Osteocyte (in vitro differentiated cells): ENCODE measurements around the gene CAMK2B. TPM values are rescaled to one million over a fixed set of nuclear protein-coding genes. Genes with fewer than 3 reads are reported as not detected.

ENCODE experiments used
- DNase-seq: peaks from one replicate; pipeline ENCODE4 v3.0.0; 2021; ENCODE audit warnings: mixed read lengths; ENCODE audit not compliant: unreplicated experiment; ENCODE audit errors: extremely low spot score
- H3K27ac Mint-ChIP-seq: one replicate; pipeline ENCODE4 v1.8.0; 2021; ENCODE audit warnings: mild to moderate bottlenecking, mixed read lengths; ENCODE audit not compliant: unreplicated experiment
- H3K27me3 Mint-ChIP-seq: one replicate; pipeline ENCODE4 v1.8.0; 2021; ENCODE audit warnings: mixed read lengths; ENCODE audit not compliant: unreplicated experiment
- H3K36me3 Mint-ChIP-seq: one replicate; pipeline ENCODE4 v1.8.0; 2021; ENCODE audit warnings: mixed read lengths; ENCODE audit not compliant: unreplicated experiment
- H3K4me1 Mint-ChIP-seq: one replicate; pipeline ENCODE4 v1.8.0; 2021; ENCODE audit warnings: mixed read lengths; ENCODE audit not compliant: unreplicated experiment
- H3K4me3 Mint-ChIP-seq: one replicate; pipeline ENCODE4 v1.8.0; 2021; ENCODE audit warnings: mild to moderate bottlenecking, moderate library complexity, mixed read lengths; ENCODE audit not compliant: unreplicated experiment
- H3K9me3 Mint-ChIP-seq: one replicate; pipeline ENCODE4 v1.8.0; 2021; ENCODE audit warnings: mixed read lengths; ENCODE audit not compliant: unreplicated experiment
- total RNA-seq: library from RNA; stranded (reverse); gene quantifications from 2 replicates; pipeline ENCODE4 v1.2.1, GENCODE V29; 2021
- TF ChIP-seq, protein P1 (sequence below): fragments of 200-600 bp; sonication (generic); IDR thresholded peaks from 2 replicates; pipeline ENCODE4 v1.5.0; 2021; ENCODE audit warnings: antibody characterized with exemption, mild to moderate bottlenecking, moderate library complexity

The CAMK2B gene
- total RNA-seq, 1 donor from 2014 or later = not detected

DNA sequence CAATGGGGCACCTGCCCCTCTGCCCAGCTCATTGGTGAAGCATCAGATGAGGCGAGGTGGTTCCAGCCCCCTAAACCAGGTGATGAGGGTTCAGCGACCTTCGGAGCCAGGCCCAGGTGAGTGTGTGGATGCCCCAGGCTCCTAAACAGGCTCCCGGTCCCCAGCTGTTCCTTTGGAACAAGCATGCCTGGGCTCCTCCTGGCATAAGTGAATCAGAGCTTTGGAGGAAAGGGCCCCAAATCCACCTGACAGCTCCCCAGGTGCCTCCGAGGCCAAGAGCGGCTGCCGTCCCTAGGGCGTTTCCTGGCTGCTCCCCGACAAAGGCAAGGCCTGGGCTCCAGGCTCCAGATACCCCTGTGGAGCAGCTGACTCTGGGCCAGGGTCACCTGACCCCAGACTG, 63.4 kb downstream of the CAMK2B start:
- H3K4me3 Mint-ChIP-seq = no peak overlapping the region
- H3K9me3 Mint-ChIP-seq = no peaks in the 10 kb centered on the region
- H3K4me1 Mint-ChIP-seq = peaks cover 11% of the 10 kb centered on the region
- no peak for DNase-seq
- H3K27ac Mint-ChIP-seq = no peak overlapping the region
- H3K27me3 Mint-ChIP-seq = peaks cover 19% of the 10 kb centered on the region
- H3K36me3 Mint-ChIP-seq = no peaks in the 10 kb centered on the region
- TF ChIP-seq, protein P1, sequence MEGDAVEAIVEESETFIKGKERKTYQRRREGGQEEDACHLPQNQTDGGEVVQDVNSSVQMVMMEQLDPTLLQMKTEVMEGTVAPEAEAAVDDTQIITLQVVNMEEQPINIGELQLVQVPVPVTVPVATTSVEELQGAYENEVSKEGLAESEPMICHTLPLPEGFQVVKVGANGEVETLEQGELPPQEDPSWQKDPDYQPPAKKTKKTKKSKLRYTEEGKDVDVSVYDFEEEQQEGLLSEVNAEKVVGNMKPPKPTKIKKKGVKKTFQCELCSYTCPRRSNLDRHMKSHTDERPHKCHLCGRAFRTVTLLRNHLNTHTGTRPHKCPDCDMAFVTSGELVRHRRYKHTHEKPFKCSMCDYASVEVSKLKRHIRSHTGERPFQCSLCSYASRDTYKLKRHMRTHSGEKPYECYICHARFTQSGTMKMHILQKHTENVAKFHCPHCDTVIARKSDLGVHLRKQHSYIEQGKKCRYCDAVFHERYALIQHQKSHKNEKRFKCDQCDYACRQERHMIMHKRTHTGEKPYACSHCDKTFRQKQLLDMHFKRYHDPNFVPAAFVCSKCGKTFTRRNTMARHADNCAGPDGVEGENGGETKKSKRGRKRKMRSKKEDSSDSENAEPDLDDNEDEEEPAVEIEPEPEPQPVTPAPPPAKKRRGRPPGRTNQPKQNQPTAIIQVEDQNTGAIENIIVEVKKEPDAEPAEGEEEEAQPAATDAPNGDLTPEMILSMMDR = no peak

DNA sequence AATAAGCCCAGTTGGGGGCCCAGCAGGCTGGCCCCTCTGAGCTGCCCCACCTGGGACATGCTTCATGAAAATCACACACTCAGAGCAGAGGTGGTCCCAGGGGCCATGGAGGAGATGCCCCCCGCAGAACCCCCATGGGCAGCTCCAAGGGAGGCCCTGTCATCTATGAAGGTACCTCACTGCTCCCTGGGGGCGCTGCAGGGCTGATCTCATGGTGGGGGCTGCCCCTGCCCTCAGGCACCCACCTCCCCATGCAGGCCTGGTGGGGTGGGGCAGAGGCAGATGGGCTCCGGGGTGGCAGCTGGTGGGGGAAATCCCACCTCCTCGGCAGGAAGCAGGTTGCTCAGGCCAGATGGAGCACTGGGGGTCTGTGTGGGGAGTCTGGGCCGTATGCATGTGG, 64.2 kb downstream of the CAMK2B start:
- no peak overlapping the region for H3K27ac Mint-ChIP-seq
- TF ChIP-seq, protein P1 = no peak
- H3K27me3 Mint-ChIP-seq = peaks cover 15% of the 10 kb centered on the region
- H3K36me3 Mint-ChIP-seq = no peaks in the 10 kb centered on the region
- DNase-seq = no peak
- peaks cover 11% of the 10 kb centered on the region for H3K4me1 Mint-ChIP-seq
- no peaks in the 10 kb centered on the region for H3K9me3 Mint-ChIP-seq
- H3K4me3 Mint-ChIP-seq = no peak overlapping the region

DNA sequence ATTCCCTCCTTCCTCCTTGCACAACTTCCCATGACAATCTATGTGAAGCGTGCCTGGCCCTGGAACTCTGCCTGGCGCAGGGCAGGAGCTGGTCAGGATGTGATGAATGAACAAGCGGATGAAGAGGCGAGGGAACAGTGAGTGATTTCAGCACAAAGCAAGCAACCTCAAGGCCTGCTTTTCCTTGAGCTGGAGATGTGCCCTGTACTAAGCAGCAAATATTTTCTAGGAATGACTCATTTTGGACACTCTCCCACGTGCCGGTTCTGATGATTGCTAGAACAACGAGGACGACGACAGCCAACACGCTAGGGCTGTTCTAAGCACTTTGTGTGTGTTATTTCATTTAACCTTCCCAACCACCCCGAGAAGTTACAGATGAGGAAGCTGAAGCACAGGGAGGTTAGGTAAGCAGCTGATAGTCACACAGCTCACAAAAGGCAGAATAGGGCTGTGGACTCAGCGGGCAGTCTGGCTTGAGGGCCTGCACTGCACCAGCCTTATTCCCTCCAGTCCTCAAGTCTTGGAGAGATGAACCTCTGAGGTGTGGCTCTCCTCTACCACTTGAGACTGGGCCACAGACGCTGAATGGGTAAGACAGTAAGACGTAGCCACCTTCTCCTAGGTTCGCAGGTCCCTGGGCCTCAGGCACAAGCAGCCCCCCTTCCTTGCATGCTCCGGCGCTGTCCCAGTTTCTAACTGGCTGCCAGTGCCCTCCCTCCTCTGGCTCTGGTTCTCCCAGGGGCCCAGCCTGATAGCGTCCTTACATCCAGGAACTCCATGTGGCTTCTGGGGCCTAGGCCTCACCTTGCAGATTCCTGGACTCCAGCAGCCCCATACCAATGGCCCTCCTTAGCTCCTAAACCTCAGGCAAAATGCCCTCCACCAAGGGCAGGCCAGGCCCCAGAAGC, 65.6 kb downstream of the CAMK2B start:
- no peaks in the 10 kb centered on the region for H3K36me3 Mint-ChIP-seq
- peaks cover 3% of the 10 kb centered on the region for H3K27me3 Mint-ChIP-seq
- no peak overlapping the region for H3K27ac Mint-ChIP-seq
- DNase-seq = no peak
- TF ChIP-seq, protein P1 = no peak
- H3K9me3 Mint-ChIP-seq = no peaks in the 10 kb centered on the region
- H3K4me1 Mint-ChIP-seq = peaks cover 11% of the 10 kb centered on the region
- no peak overlapping the region for H3K4me3 Mint-ChIP-seq

DNA sequence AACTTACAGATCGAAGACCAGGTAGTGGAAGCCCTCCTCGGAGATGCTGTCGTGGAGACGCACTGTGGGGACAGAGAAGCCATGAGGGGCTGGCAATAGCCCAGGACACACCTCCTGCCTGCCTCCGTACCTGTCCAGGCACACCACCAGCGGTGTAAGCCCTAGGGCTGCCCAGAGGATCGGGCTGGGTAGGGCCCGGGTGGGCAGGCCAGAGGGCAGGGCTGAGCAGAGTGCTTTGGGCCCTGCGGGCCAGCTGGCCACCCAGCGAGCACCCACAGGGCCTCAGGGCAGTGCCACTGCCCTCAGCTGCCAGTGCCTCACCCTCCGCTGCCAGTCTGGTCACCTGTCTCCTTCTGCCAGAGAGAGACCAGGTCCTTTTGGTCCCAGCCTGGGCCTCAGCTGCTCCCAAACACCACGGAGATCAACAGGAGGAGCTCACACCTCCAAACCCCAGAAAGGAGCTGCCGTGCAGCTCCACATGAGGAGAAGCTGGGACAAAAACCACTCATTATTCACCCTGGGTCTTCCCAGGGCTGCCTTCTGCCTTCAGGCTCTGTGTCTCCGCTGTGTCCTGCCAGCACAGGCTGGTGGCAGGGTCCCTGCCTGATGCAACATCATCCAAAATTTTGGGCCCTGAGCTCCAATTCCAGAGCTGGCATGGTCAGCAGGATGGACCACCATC, 66.4 kb downstream of the CAMK2B start:
- Mint-ChIP-seq H3K27ac (no peak overlapping the region), H3K27me3 (no peaks in the 10 kb centered on the region), H3K36me3 (no peaks in the 10 kb centered on the region), H3K4me3 (no peak overlapping the region), H3K9me3 (no peaks in the 10 kb centered on the region), H3K4me1 (peaks cover 11% of the 10 kb centered on the region)
- no peak for DNase-seq
- TF ChIP-seq, protein P1 = no peak

DNA sequence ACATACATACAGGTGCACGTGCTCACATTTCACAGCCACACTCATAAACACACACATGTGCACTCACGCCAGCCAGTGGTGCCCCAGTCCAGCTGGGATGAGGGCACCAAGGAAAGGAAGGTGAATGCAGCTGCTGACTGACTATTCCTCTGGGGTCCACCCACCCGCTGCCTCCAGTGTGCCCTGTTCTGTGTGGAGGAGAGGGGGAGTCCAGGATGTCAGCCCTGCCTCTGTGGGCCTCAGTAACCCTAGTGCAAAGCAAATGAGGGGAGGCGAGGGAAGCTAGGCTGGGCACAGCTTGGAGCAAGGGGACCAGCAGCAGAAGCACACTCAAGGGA, 67.0 kb downstream of the CAMK2B start:
- Mint-ChIP-seq H3K27ac (no peak overlapping the region), H3K36me3 (no peaks in the 10 kb centered on the region), H3K4me3 (no peak overlapping the region), H3K9me3 (no peaks in the 10 kb centered on the region), H3K27me3 (no peaks in the 10 kb centered on the region), H3K4me1 (peaks cover 11% of the 10 kb centered on the region)
- DNase-seq = no peak
- TF ChIP-seq, protein P1 = no peak
